HepG2 (cell line): ENCODE data around the gene ADIPOR2. TPM values are rescaled to one million over a fixed set of nuclear protein-coding genes. Genes with fewer than 3 reads are reported as not detected.

Experiments
- CREB3 ChIP-seq: sonication (generic); formaldehyde crosslinking; IDR thresholded peaks from 2 replicates; pipeline ENCODE4 v1.5.0; 2020; ENCODE audit warnings: missing genetic modification reagents
- DNMT3B ChIP-seq: conservative IDR thresholded peaks from 2 replicates; pipeline ENCODE4 v1.6.1; 2016; ENCODE audit warnings: missing biosample characterization, control low read depth
- PHF21A ChIP-seq: sonication (generic); formaldehyde crosslinking; IDR thresholded peaks from 2 replicates; pipeline ENCODE4 v1.5.0; 2020; ENCODE audit warnings: mild to moderate bottlenecking, missing genetic modification reagents
- POGK ChIP-seq: sonication (generic); formaldehyde crosslinking; conservative IDR thresholded peaks from 2 replicates; pipeline ENCODE4 v1.8.0; 2022; ENCODE audit warnings: mild to moderate bottlenecking, moderate library complexity, missing genetic modification reagents
- RARA ChIP-seq: IDR thresholded peaks from 2 replicates; pipeline ENCODE4 v1.6.1; 2016; ENCODE audit warnings: missing genetic modification reagents, missing compliant biosample characterization
- RBFOX2 ChIP-seq: fragments of 200-400 bp; formaldehyde crosslinking; IDR thresholded peaks from 2 replicates; pipeline ENCODE4 v1.6.1; 2017; ENCODE audit warnings: low read depth, mild to moderate bottlenecking, low read length
- SIX4 ChIP-seq: sonication (generic); formaldehyde crosslinking; IDR thresholded peaks from 2 replicates; pipeline ENCODE4 v1.4.0; 2020; ENCODE audit warnings: missing genetic modification reagents
- SRY ChIP-seq: sonication (generic); formaldehyde crosslinking; IDR thresholded peaks from 2 replicates; pipeline ENCODE4 v1.8.0; 2022; ENCODE audit warnings: mild to moderate bottlenecking, missing genetic modification reagents
- STAG1 ChIP-seq: sonication (generic); formaldehyde crosslinking; IDR thresholded peaks from 2 replicates; pipeline ENCODE4 v1.4.0; 2020; ENCODE audit warnings: missing genetic modification reagents
- TBX3 ChIP-seq: fragments of 450-650 bp; IDR thresholded peaks from 2 replicates; pipeline ENCODE4 v1.6.1; 2017; ENCODE audit warnings: antibody characterized with exemption, mild to moderate bottlenecking, inconsistent platforms, borderline replicate concordance
- TCF7 ChIP-seq: sonication (generic); IDR thresholded peaks from 2 replicates; pipeline ENCODE4 v1.6.1; 2016; ENCODE audit warnings: antibody characterized with exemption, low read depth
- U2AF2 ChIP-seq: fragments of 200-400 bp; formaldehyde crosslinking; IDR thresholded peaks from 2 replicates; pipeline ENCODE4 v1.6.1; 2017; ENCODE audit warnings: low read depth, mild to moderate bottlenecking, low read length
- ZMYM2 ChIP-seq: sonication (generic); formaldehyde crosslinking; IDR thresholded peaks from 2 replicates; pipeline ENCODE4 v1.8.0; 2022; ENCODE audit warnings: mild to moderate bottlenecking, missing genetic modification reagents
- ZNF367 ChIP-seq: sonication (generic); formaldehyde crosslinking; IDR thresholded peaks from 2 replicates; pipeline ENCODE4 v1.4.0; 2020; ENCODE audit warnings: missing genetic modification reagents, borderline replicate concordance
- ZNF512 ChIP-seq: sonication (generic); formaldehyde crosslinking; IDR thresholded peaks from 2 replicates; pipeline ENCODE4 v1.4.0; 2020; ENCODE audit warnings: mild to moderate bottlenecking, missing genetic modification reagents
- ZNF790 ChIP-seq: sonication (generic); formaldehyde crosslinking; IDR thresholded peaks from 2 replicates; pipeline ENCODE4 v1.8.0; 2022; ENCODE audit warnings: missing genetic modification reagents, mild to moderate bottlenecking, borderline replicate concordance
- ZZZ3 ChIP-seq: sonication (generic); formaldehyde crosslinking; IDR thresholded peaks from 2 replicates; pipeline ENCODE4 v1.4.0; 2020; ENCODE audit warnings: missing genetic modification reagents, mild to moderate bottlenecking, borderline replicate concordance
- polyA plus RNA-seq, 8 experiments: library from polyadenylated mRNA; depleted of rRNA in 3 of 8; stranded (reverse) in 7 of 8; unstranded in 1 of 8; fragments of >200 nt; fragmentation: Illumina TruSeq in 4 of 8; extraction: Trizol in 4 of 8; gene quantifications; 2 replicates each; pipeline versions ENCODE4 v1.2.1 to v1.2.3, GENCODE V29; 2011 to 2016; ENCODE audit warnings: low read depth in 4 of 8, missing spikeins in 1 of 8, mixed read lengths in 1 of 8; ENCODE audit not compliant: insufficient read depth in 1 of 8
- total RNA-seq, 5 experiments: library from RNA; depleted of rRNA; stranded (reverse); fragments of >200 nt; fragmentation: Illumina TruSeq; extraction: Trizol; gene quantifications; 2 replicates each; pipeline ENCODE4 v1.2.3, GENCODE V29; 2016; ENCODE audit warnings: low read depth in 1 of 5
- TF ChIP-seq, protein P1 (sequence below): sonication (generic); formaldehyde crosslinking; IDR thresholded peaks from 2 replicates; pipeline ENCODE4 v1.4.0; 2020; ENCODE audit warnings: missing genetic modification reagents, low read depth, mild to moderate bottlenecking, borderline replicate concordance
- TF ChIP-seq, protein P2 (sequence below): sonication (generic); formaldehyde crosslinking; IDR thresholded peaks from 2 replicates; pipeline ENCODE4 v1.5.1; 2020; ENCODE audit warnings: mild to moderate bottlenecking, moderate library complexity, missing genetic modification reagents
- TF ChIP-seq, protein P3 (sequence below), 2 experiments: sonication (generic) in 1 of 2; formaldehyde crosslinking in 1 of 2; IDR thresholded peaks; 2 replicates each; pipeline versions ENCODE4 v1.5.1 to v1.6.1; 2011 to 2020; ENCODE audit warnings: borderline replicate concordance in 1 of 2, low read depth in 1 of 2, low read length in 1 of 2, mild to moderate bottlenecking in 1 of 2, missing genetic modification reagents in 1 of 2, moderate library complexity in 1 of 2

Gene ADIPOR2
- total and polyA plus RNA-seq, 2 of the 13 experiments (the other 11 are each of a cell fraction or from before 2014, with no cell fraction given), result 35.2 to 52.2 TPM

DNA sequence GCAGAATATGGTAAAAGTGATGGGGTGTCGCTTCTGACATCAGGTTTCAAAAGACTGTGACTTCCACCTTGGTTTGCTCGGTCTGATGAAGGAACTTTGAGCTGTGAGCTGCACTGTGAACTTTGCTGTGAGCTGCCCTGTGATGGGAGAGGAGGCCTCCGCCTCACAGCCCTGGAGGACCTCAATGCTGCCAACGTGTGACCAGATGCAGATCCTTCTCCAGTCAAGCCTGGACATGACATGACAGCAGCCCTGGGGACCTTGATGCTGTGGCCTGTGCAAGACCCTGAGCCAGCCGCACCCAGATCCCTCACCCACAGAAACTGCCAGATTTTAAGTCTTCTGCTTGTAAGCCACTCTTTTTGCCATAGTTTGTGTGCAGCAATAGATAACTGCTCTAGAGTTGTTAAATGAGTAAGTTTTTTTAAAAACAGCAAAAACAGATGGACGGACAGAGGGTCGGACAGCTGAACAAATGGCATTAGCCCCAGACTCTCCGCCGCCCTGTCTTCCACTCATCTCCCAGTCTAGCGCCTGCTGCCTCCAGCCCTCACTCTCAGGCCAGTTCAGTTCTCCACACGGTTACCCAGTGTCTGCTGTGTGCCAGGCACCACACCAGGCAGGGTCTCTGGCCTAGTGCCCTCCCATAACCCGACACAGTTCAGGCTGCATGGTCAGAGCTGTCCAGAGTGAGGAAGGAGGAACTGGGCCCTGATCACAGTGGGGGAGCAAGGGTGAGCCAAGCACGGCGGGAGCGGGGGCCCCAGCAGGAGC is 116.4 kb downstream of the ADIPOR2 start (continued):
- TF ChIP-seq, protein P1, sequence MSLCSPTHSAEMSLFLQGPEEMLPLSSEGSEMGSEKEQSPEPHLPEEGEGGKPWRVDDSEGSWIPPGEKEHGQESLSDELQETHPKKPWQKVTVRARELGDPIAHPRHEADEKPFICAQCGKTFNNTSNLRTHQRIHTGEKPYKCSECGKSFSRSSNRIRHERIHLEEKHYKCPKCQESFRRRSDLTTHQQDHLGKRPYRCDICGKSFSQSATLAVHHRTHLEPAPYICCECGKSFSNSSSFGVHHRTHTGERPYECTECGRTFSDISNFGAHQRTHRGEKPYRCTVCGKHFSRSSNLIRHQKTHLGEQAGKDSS (CRISPR knock-in tag), result no peak
- no peak for TF ChIP-seq PHF21A (CRISPR knock-in tag)
- peak; percentile 44; the same call in 1 of the 2 replicates for TF ChIP-seq ZMYM2
- TF ChIP-seq SRY, result no peak
- TF ChIP-seq SIX4, result no peak
- TF ChIP-seq RARA, result peak; percentile 41; the same call in 1 of the 2 replicates
- no peak for TF ChIP-seq ZZZ3
- TF ChIP-seq, protein P2, sequence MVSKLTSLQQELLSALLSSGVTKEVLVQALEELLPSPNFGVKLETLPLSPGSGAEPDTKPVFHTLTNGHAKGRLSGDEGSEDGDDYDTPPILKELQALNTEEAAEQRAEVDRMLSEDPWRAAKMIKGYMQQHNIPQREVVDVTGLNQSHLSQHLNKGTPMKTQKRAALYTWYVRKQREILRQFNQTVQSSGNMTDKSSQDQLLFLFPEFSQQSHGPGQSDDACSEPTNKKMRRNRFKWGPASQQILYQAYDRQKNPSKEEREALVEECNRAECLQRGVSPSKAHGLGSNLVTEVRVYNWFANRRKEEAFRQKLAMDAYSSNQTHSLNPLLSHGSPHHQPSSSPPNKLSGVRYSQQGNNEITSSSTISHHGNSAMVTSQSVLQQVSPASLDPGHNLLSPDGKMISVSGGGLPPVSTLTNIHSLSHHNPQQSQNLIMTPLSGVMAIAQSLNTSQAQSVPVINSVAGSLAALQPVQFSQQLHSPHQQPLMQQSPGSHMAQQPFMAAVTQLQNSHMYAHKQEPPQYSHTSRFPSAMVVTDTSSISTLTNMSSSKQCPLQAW, result no peak
- TF ChIP-seq RBFOX2, result no peak
- no peak for TF ChIP-seq ZNF512 (CRISPR knock-in tag)
- TF ChIP-seq U2AF2, result no peak
- TF ChIP-seq TBX3, result no peak
- TF ChIP-seq DNMT3B (CRISPR knock-in tag), result no peak
- no peak for TF ChIP-seq TCF7
- TF ChIP-seq, protein P3, sequence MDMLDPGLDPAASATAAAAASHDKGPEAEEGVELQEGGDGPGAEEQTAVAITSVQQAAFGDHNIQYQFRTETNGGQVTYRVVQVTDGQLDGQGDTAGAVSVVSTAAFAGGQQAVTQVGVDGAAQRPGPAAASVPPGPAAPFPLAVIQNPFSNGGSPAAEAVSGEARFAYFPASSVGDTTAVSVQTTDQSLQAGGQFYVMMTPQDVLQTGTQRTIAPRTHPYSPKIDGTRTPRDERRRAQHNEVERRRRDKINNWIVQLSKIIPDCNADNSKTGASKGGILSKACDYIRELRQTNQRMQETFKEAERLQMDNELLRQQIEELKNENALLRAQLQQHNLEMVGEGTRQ (IDR thresholded peaks at IDR 0.05; ENCODE audit: low read depth, low read length), result no peak
- TF ChIP-seq, protein P3 (CRISPR knock-in tag; IDR thresholded peaks at IDR 0.05; ENCODE audit: borderline replicate concordance), result no peak
- TF ChIP-seq ZNF790 (CRISPR knock-in tag), result no peak
- TF ChIP-seq CREB3 (CRISPR knock-in tag), result no peak
- 0 out of 2 replicates have a peak, but pooled peaks have one; percentile 9 for TF ChIP-seq STAG1 (CRISPR knock-in tag)
- TF ChIP-seq POGK (CRISPR knock-in tag), result no peak
- no peak for TF ChIP-seq ZNF367 (CRISPR knock-in tag)
